Activated CD4-positive, alpha-beta T cell treated with anti-CD3 and anti-CD28 coated beads, Interleukin-2, amount 50 U/mL, for 24 hours (primary cell): Measurements from ENCODE around the gene GSTM4.
"Not testable (repeated sequence)": the region's sequence is repeated elsewhere in the genome, so short reads cannot be mapped to it uniquely, and the experiment has no call there.

ENCODE experiments used
- DNase-seq, 2 donors: peaks; one replicate each; pipeline ENCODE4 v3.0.0-alpha.2; 2020; ENCODE audit warnings: low read depth in 1 of 2, low spot score in 1 of 2

The GSTM4 gene

DNA sequence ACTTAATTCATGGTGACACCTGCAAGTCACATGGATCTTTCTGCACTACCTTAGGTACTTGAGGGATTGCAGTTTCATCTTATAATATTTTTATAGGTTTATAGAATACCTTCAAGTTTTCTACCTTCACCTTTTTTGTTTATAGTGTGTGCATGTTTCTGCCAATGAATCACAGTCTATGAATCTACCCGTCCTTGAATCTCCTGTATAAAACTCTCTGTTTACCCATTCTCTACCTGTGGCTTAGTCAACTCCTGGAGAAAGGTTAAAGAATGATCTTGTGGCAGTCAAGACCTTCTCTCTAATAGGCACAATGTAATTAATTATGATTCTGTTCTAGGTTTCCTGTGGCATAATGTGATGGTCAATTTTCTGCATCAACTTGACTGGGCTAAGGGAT, 8.8 kb downstream of the GSTM4 start:
- no peak for DNase-seq

DNA sequence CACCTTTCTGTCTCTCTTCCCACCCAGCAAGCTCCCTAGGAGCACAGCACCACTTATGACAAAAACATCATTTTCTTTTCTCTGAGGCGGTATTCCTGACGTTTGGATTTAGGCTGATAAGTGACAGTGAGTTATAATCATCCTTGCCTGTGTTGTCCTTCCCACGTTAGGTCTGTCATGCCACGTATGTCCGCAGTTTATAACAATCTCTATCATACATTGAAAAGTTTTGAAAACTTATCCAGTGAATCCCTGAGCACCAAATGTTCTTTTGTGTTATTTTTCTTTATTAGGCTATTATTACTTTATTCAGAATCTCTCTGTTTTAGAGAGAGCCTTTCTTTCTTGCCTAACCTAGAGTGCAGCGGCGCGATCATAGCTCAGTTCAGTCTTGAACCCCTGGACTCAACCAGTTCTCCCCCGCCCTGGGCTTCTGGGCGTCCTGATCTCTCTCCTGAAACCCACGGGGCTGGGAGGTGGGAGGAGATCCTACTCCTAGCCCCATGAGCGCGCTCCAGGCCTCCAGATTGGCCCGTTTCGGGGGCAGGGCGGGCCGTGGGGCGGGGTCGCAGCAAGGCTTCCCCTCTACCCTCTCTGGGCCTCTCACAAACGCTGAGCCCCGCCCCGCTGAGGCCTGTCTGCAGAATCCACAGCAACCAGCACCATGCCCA, 11.7 kb downstream of the GSTM4 start, which contains the start of gene GSTM2:
GSTM2 (plus strand) TSS at position 606 of the 671 bp plus-strand sequence; CDS start at position 665, 59 bp downstream.
- peak; percentile 53 to 77 for DNase-seq

DNA sequence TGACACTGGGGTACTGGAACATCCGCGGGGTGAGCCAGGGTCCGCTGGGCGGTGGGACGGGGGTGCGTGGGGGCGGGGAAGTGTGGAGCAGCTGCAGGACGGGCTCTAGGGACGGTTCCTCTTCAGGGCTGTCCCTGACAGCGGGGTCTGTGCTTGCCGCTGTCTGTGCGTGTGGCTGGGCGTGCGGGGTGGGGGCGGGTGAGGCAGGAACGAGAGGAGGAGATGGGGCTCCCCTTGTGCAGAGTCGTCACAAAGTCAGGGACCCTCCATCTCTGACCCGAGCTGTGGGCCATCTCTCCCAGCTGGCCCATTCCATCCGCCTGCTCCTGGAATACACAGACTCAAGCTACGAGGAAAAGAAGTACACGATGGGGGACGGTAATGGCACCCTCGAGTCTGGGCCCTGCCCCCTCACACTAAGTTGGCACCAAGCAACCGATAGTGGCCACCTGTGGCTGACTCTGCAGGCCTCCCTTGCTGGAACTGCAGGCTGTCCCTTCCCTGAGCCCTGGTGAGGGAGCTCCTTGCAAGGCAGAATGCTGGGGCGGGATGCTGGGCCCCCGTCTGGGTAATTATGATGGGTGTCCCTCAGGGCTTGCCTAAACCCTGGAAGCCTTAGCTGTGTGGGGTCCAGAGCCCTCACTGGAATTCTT, 12.3 kb downstream of the GSTM4 start:
- DNase-seq, result no peak

DNA sequence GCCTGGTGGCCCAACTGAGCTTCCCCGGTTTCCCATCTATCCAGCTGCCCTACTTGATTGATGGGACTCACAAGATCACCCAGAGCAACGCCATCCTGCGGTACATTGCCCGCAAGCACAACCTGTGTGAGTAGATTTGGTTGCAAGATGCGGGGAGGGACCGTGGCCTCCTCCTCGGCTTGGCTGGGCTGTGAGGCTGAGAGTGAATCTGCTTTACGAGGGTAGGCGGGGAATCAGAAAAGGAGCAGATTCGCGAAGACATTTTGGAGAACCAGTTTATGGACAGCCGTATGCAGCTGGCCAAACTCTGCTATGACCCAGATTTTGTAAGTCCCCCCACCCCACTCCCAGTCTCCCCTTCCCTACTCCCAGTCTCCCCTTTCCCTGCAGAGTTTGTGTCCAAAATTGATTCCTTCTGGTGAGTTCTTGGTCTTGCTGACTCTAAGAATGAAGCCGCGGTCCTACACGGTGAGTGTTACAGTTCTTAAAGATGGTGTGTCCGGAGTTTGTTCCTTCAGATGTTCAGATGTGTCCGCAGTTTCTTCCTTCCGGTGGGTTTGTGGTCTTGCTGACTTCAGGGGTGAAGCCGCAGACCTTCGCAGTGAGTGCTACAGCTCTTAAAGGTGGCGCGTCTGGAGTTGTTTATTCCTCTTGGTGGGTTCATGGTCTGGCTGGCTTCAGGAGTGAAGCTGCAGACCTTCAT, 13.5 kb downstream of the GSTM4 start:
- DNase-seq, result no peak

DNA sequence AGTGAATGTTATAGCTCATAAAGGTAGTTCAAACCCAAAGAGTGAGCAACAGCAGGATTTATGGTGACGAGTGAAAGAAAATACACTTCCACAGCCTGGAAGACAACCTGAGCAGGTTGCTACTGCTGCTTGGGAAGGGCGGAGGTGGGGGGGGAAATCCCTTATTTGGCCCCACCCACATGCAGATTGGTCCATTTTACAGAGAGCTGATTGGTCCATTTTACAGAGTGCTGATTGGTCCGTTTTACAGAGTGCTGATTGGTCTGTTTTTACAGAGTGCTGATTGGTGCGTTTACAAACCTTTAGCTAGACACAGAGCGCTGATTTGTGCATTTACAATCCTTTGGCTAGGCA, 14.0 kb downstream of the GSTM4 start:
- not testable (repeated sequence) for DNase-seq

DNA sequence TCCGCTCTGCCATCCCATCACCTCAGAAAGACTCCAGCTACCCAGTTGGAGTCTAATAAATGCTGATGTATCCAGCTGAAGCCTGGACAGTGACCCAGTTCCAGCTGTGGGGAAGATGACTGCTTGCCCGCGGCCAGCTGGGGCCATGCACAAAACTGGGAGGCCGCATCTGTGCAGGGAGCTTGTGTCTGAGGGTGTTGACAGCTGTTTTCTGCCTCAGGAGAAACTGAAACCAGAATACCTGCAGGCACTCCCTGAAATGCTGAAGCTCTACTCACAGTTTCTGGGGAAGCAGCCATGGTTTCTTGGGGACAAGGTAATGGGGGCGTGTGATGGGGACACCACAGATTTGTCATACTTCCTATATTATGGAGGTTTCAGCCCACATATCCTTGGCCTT, 15.2 kb downstream of the GSTM4 start:
- DNase-seq, result no peak

DNA sequence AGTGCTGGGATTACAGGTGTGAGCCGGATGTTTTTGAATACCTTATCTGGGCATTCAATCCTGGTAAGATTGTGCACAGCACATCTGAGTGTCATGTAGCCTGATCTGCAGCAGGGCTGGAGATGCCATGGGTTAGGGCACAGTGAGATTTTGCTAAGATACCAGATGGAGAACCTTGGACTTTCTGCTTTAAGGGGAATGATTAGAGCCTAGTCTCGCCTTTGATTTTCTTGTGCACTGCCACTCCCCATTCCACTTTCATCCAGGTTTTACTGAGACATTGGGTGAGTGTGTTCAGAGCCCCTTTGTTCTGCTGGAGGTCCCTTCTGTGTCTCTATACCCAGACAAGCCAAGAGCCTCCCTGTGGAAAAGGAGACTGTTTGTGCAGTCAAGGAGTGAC, 18.0 kb downstream of the GSTM4 start:
- DNase-seq, result not testable (repeated sequence)

DNA sequence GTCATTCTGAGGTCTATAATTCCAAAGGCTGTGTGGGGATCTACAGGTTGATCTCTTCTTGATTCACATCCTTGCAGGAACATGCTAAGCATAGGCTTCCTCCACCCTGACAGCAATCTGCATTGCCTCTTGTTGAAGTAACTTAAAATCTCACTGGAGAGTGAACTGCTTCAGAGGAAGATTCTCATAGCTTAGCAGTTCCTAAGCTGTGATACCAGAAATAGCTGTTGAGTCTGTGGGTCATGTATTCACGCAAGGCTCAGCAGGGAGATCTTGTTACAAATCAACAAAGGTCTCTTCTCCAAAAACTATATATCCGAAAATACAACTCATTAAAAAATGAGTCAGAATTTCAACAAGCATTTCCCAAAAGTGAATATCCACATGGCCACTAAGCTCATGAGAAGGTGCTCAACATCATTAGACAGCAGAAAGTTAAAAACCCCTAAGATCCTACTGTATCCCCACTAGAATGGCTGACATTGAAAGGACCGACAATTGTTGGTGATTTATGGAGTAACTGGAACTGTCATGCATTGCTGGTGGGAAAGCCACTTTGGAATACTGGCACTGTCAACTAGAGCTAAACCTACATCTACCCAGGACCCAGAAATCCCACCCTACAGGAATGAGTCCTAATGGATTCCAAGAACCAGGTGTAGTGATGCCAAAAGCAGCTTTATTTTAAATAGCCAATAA, 20.9 kb downstream of the GSTM4 start:
- DNase-seq, result not testable (repeated sequence)

DNA sequence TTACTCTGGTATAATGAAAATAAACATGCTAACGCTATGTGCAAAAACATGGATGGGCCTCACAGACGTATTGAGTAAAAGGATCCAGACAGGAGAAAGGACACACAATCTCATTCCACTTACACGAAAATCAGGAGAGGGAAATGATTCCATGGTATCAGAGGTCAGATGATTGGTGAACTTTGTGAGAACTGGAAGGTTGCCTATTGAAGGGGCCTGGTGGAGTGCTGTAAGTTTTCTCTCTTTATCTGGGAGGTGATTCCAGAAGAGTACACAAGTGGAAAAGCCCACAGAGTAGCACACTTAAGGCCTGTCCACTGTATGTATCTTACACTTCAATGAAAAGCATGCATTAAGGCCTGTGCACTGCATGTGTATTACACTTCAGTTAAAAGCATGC, 21.6 kb downstream of the GSTM4 start:
- DNase-seq, result no peak

DNA sequence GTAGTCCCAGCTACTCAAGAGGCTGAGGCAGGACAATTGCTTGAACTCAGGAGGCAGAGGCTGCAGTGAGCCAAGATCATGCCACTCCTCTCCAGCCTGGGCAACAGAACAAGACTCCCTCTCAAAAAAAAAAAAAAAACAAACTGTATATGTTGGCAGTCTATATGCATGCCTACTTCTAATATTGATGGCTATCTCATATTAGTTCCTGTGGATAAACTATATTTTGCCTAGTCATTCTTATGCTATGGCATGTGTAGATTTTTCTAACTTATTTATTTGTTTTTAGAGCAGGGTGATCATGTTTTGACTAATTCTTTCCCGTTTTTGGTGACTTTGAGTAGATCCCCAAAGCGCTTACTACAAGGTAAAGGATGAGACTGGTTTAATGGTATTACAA, 22.7 kb downstream of the GSTM4 start:
- DNase-seq, result not testable (repeated sequence)

DNA sequence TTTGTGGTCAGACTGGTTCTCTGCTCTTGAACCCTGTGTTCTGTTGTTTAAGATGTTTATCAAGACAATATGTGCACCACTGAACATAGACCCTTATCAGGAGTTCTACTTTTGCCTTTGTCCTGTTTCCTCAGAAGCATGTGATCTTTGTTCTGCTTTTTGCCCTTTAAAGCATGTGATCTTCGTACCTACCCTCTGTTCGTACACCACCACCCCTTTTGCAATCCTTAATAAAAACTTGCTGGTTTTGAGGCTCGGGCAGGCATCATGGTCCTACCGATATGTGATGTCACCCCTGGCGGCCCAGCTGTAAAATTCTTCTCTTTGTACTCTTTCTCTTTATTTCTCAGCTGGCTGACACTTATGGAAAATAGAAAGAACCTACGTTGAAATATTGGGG, 28.9 kb downstream of the GSTM4 start:
- DNase-seq, result not testable (repeated sequence)

DNA sequence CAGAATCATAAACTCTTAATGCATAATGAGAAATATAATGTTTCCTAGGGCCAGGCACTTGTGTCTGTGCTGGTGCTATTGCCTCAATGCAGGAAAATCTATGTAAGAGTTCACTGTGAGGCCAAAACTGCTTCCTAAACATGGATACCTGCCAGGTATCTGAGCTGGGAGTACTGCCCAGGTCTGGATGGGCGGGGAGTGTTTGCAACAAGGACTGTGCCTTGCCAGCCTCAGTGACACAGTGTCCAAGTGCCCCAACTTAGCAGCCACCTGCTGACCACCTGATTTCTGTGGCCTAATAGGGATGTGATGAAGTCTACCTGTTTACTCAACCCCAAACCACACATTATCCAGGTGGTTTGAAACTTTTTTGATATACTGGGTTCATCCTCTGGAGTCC, 29.5 kb downstream of the GSTM4 start:
- DNase-seq, result not testable (repeated sequence)

DNA sequence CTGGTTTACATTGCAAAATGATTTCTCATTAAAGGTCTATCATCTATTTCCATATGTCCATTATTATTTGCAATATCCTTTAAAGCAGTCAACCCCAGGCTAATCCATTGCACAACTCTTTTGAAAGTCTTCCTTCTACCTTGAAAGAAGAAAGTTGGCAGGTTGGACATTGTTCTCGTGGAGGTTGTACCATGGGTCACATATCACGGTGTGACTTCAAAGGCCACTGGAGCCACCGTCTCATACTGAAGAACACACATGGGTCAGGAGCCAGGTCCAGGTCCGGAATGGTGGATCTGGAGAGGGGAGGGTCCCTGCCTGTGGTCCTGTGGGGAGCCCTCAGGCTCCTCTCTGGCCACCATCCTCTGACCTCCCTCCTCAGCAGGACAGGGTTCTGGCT, 30.0 kb downstream of the GSTM4 start:
- not testable (repeated sequence) for DNase-seq

DNA sequence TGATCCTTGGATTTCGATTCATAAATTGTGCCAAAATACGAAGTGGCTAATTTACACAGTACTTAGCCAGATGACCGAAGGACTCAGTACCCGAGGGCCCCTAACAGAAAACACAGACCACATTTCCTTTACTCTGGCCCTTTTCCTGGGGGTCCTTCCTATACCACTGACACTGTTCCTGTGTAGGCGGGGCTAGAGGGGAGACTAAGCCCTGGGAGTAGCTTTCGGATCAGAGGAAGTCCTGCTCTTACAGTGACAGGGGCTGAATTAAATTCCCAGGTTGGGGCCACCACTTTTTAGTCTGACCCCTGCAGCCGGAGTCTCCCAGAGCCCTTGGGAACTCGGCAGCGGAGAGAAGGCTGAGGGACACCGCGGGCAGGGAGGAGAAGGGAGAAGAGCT, 31.2 kb downstream of the GSTM4 start:
- not testable (repeated sequence) for DNase-seq

DNA sequence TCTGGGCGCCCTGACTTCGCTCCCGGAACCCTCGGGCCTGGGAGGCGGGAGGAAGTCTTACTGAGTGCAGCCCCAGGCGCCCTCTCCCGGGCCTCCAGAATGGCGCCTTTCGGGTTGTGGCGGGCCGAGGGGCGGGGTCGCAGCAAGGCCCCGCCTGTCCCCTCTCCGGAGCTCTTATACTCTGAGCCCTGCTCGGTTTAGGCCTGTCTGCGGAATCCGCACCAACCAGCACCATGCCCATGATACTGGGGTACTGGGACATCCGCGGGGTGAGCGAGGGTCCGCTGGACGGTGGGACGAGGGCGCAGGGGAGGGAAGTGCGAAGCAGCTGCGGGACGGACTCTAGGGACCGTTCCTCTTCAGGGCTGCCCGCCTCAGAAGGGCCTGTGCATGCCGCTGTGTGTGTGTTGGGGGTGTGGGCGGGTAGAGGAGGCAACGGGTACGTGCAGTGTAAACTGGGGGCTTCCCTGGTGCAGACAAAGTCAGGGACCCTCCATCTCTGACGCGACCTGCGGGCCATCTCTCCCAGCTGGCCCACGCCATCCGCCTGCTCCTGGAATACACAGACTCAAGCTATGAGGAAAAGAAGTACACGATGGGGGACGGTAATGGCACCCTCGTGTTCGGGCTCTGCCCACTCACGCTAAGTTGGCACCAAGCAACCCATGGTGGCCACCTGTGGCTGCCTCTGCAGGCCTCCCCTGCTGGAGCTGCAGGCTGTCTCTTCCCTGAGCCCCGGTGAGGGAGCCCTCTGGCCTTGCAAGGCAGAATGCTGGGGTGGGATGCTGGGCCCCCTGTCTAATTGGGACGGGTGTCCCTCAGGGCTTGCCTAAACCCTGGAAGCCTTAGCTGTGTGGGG, 32.0 kb downstream of the GSTM4 start, which contains the start of gene GSTM1:
GSTM1 (plus strand) TSS at position 177 of the 859 bp plus-strand sequence; CDS start at position 234, 57 bp downstream.
- DNase-seq, result peak in 1 of 2 donors; percentile 38

DNA sequence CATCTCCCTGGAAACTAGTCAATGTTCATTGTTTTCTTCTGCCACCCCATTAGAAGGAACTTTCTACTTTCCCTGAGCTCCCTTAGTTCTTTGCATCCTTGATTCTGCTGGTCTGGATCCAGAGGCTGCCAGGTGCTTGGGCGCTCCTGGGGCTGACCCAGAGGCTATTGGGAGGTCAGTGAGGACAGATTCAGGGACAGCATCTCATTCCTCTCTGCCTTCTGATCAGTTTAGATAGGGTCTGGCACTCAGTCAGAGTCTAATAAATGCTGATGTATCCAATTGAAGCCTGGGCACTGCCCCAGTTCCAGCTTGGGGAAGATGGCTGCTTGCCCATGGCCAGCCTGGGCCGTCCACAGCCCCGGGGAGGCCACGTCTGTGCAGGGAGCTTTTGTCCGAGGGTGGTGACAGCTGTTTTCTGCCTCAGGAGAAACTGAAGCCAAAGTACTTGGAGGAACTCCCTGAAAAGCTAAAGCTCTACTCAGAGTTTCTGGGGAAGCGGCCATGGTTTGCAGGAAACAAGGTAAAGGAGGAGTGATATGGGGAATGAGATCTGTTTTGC, 34.0 kb downstream of the GSTM4 start:
- no peak for DNase-seq

DNA sequence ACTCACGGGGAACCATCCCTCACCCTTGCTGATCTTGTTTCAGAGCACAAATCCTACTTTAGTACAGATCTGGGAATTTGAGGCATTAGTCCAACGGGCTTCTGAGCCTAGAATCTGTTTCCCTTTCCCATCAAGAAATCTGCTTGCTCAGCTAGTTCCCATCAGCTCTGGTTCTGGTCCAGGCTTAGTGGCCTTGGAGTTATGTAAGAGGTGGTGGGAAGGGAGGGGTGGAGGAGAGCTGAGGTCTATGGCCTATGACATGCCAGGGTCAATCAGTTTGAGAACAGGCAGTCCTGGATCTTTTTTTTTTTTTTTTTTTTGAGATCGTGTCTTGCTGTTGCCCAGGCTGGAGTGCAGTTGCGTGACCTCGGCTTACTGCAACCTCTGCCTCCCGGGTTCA, 35.9 kb downstream of the GSTM4 start:
- no peak for DNase-seq

DNA sequence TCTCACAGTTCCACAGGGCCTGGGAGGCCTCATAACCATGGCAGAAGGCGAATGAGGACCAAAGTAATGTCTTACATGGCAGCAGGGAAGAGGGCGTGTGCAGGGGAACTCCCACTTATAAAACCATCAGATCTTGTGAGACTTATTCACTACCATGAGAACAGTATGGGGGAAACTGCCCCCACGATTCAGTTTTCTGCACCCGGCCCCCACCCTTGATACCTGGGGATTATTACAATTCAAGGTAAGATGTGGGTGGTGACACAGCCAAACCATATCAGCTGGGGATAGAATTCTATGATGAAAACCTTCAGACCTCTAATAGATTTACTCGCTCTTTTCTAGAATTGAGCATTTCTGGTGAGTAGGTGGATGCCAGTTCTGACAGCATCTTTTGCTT, 38.5 kb downstream of the GSTM4 start:
- not testable (repeated sequence) for DNase-seq

DNA sequence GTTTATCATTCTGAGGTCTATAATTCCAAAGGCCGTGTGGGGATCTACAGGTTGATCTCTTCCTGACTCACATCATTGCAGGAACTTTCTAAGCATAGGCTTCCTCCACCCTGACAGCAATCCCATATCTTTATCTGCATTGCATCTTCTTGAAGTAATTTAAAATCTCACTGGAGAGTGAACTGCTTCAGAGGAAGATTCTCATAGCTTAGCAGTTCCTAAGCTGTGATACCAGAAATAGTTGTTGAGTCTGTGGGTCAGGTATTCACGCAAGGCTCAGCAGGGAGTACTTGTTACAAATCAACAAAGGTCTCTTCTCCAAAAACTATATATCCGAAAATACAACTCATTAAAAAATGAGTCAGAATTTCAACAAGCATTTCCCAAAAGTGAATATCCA, 39.2 kb downstream of the GSTM4 start:
- DNase-seq, result not testable (repeated sequence)

DNA sequence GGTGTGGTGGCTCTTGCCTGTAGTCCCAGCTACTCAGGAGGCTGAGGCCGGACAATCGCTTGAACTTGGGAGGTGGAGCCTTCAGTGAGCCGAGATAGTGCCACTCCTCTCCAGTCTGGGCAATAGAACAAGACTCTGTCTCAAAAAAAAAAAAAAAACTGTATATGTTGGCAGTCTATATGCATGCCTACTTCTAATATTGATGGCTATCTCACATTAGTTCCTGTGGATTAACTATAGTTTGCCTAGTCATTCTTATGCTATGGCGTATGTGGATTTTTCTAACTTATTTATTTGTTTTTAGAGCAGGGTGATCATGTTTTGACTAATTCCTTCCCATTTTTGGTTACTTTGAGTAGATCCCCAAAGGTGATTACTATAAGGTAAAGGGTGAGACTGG, 41.2 kb downstream of the GSTM4 start:
- no peak for DNase-seq
